GM04504 (cell line): Measurements from ENCODE around the gene HSF4.
A peak's percentile ranks its signal among the peaks of the same experiment; 100 is the strongest.

Experiments
- DNase-seq: peaks from one replicate; pipeline ENCODE4 v3.0.0-alpha.2; 2012; ENCODE audit warnings: low read depth

The HSF4 gene

GRCh38 chr16:67150047-67150832, 14.3 kb upstream of the HSF4 start:
- DNase-seq: no peak

GRCh38 chr16:67150833-67151396, 13.6 kb upstream of the HSF4 start, which contains the start of gene B3GNT9:
B3GNT9 (minus strand) TSS chr16:67150998; CDS start chr16:67150485, 513 bp downstream.
- DNase-seq: peak; percentile 56

- DNase-seq: no peak
Measured at GRCh38 chr16:67151431-67152097, 13.0 kb upstream of the HSF4 start.

GRCh38 chr16:67154578-67155294, 9.8 kb upstream of the HSF4 start:
- no peak for DNase-seq

GRCh38 chr16:67155295-67156142, 9.0 kb upstream of the HSF4 start:
- DNase-seq: peak; percentile 40

GRCh38 chr16:67156143-67156844, 8.3 kb upstream of the HSF4 start:
- DNase-seq: no peak

GRCh38 chr16:67157106-67157748, 7.3 kb upstream of the HSF4 start:
- no peak for DNase-seq

GRCh38 chr16:67157892-67158635, 6.5 kb upstream of the HSF4 start:
- DNase-seq: no peak

- DNase-seq: no peak
Measured at GRCh38 chr16:67158637-67159600, 5.6 kb upstream of the HSF4 start.

- no peak for DNase-seq
Measured at GRCh38 chr16:67161595-67162058, 2.9 kb upstream of the HSF4 start.

GRCh38 chr16:67162506-67163163, 1.9 kb upstream of the HSF4 start:
- DNase-seq: no peak

- no peak for DNase-seq
Measured at GRCh38 chr16:67163164-67163998, 1.2 kb upstream of the HSF4 start.

- DNase-seq: no peak
Measured at GRCh38 chr16:67163999-67164558, 466 bp upstream of the HSF4 start.

- DNase-seq: no peak
Measured at GRCh38 chr16:67165121-67166078, 855 bp downstream of the HSF4 start.

GRCh38 chr16:67166110-67166547, 1.6 kb downstream of the HSF4 start:
- DNase-seq: no peak
